Endothelial cell of umbilical vein (primary cell): ENCODE results near the gene EEFSEC. TPM values are rescaled to one million over a fixed set of nuclear protein-coding genes. Genes with fewer than 3 reads are reported as not detected.

ENCODE experiments used
- BruUV-seq: library from RNA; stranded (reverse); fragments of 400-500 nt; replicated peaks from 2 replicates; lab custom pipeline; 2021; lab: Mats Ljungman, UMichigan
- CTCF ChIA-PET: fragments of 300-600, 350-600 bp; sonication (Branson Sonifier 250); formaldehyde crosslinking; loops from one replicate; lab custom pipeline; 2021; ENCODE audit warnings: antibody characterized with exemption, inconsistent platforms; lab: Charles Lee
- POLR2A ChIA-PET: fragments of 300-600, 350-600 bp; sonication (Branson Sonifier 250); formaldehyde crosslinking; loops from one replicate; lab custom pipeline; 2021; ENCODE audit warnings: antibody characterized with exemption, inconsistent platforms; lab: Charles Lee
- DNase-seq: peaks from one replicate; pipeline ENCODE4 v3.0.0-alpha.2; 2011; ENCODE audit warnings: low read depth, low spot score
- FAIRE-seq: peaks from 2 replicates; lab custom pipeline; 2011; peaks lifted over from hg19 to GRCh38; lab: Jason Lieb, UNC
- H2AFZ ChIP-seq: 2 replicates; pipeline ENCODE4 v1.6.0; 2012; ENCODE audit warnings: low read depth, low read length, control low read depth, inconsistent platforms
- H3K27ac ChIP-seq: 2 replicates; pipeline ENCODE4 v1.5.1; 2011; ENCODE audit warnings: low read depth, mild to moderate bottlenecking, control low read depth, low read length, moderate library complexity; ENCODE audit not compliant: insufficient read depth
- H3K27me3 ChIP-seq, 2 experiments: 2 replicates each; pipeline versions ENCODE4 v1.6.0 to v1.6.1; 2011; ENCODE audit warnings: low read length in 2 of 2, mixed read lengths in 1 of 2; ENCODE audit not compliant: control insufficient read depth in 2 of 2, insufficient read depth in 2 of 2
- H3K36me3 ChIP-seq, 2 experiments: 2 replicates in 1 of 2; 3 replicates in 1 of 2; pipeline ENCODE4 v1.5.1; 2011; ENCODE audit warnings: low read length in 2 of 2, mild to moderate bottlenecking in 1 of 2, moderate library complexity in 1 of 2; ENCODE audit not compliant: control insufficient read depth in 2 of 2, insufficient read depth in 2 of 2; ENCODE audit errors: extremely low read depth in 1 of 2
- H3K4me1 ChIP-seq: 3 replicates; pipeline ENCODE4 v1.5.1; 2011; ENCODE audit warnings: mild to moderate bottlenecking, low read length; ENCODE audit not compliant: control insufficient read depth, insufficient read depth; ENCODE audit errors: extremely low read depth
- H3K4me2 ChIP-seq: 2 replicates; pipeline ENCODE4 v1.6.1; 2011; ENCODE audit warnings: low read length, control low read depth, mixed read lengths; ENCODE audit not compliant: insufficient read depth
- H3K4me3 ChIP-seq, 3 experiments: fragments of 200-600 bp in 1 of 3; sonication (generic), shearing (Covaris generic) in 1 of 3; replicated peaks in 1 of 3; 2 replicates each; pipeline ENCODE4 v1.5.1; 2011 to 2016; ENCODE audit warnings: control low read depth in 3 of 3, low read length in 3 of 3, mild to moderate bottlenecking in 2 of 3, inconsistent platforms in 1 of 3, low read depth in 1 of 3, moderate library complexity in 1 of 3; ENCODE audit not compliant: insufficient read depth in 1 of 3
- H3K79me2 ChIP-seq: 2 replicates; pipeline ENCODE4 v1.6.0; 2012; ENCODE audit warnings: low read length, inconsistent platforms; ENCODE audit not compliant: control insufficient read depth, insufficient read depth
- H3K9ac ChIP-seq: replicated peaks from 2 replicates; pipeline ENCODE3; 2011; ENCODE audit warnings: low read length, control low read depth; ENCODE audit not compliant: insufficient read depth; ENCODE audit errors: extremely low read depth
- H3K9me1 ChIP-seq: replicated peaks from 3 replicates; pipeline ENCODE4 v1.6.0; 2011; ENCODE audit warnings: mild to moderate bottlenecking, low read length; ENCODE audit not compliant: control insufficient read depth, insufficient read depth; ENCODE audit errors: extremely low read depth
- H3K9me3 ChIP-seq: replicated peaks from 2 replicates; pipeline ENCODE4 v1.5.1; 2012; ENCODE audit warnings: low read length, inconsistent platforms; ENCODE audit not compliant: control insufficient read depth, insufficient read depth
- H4K20me1 ChIP-seq: replicated peaks from 2 replicates; pipeline ENCODE3; 2011; ENCODE audit warnings: mild to moderate bottlenecking, low read length; ENCODE audit not compliant: control insufficient read depth, insufficient read depth; ENCODE audit errors: extremely low read depth
- CTCF ChIP-seq, 2 donors: IDR thresholded peaks; 1 replicate in 1 of 2; 2 replicates in 1 of 2; pipeline ENCODE4 v1.5.1; 2011; ENCODE audit warnings: low read length in 2 of 2, mild to moderate bottlenecking in 2 of 2, moderate library complexity in 2 of 2, control low read depth in 1 of 2, inconsistent platforms in 1 of 2, low read depth in 1 of 2; ENCODE audit not compliant: insufficient read depth in 1 of 2; ENCODE audit errors: extremely low read depth in 1 of 2
- FOS ChIP-seq: IDR thresholded peaks from 2 replicates; pipeline ENCODE4 v1.6.1; 2011; ENCODE audit warnings: mild to moderate bottlenecking, low read length, moderate library complexity, borderline replicate concordance; ENCODE audit not compliant: insufficient read depth
- JUN ChIP-seq: IDR thresholded peaks from 2 replicates; pipeline ENCODE4 v1.6.1; 2011; ENCODE audit warnings: borderline replicate concordance, low read depth; ENCODE audit not compliant: insufficient read length, insufficient read depth
- POLR2A ChIP-seq: IDR thresholded peaks from 2 replicates; pipeline ENCODE4 v1.6.1; 2012; ENCODE audit warnings: low read depth, mild to moderate bottlenecking, control low read depth, low read length
- dilution Hi-C: fragments of 300-500 bp; cut with MboI; formaldehyde crosslinking; loops from one replicate; pipeline ENCODE4 v1.15.0; 2019; ENCODE audit warnings: low sequenced_read_pairs; ENCODE audit not compliant: extremely low pct_ligation_motif_present
- intact Hi-C: fragments of 100-400 bp; cut with micrococcal nuclease; formaldehyde crosslinking; loops from one replicate; pipeline ENCODE4 v1.10.0; 2022
- polyA plus RNA-seq, 4 experiments: library from polyadenylated mRNA; depleted of rRNA in 3 of 4; stranded (reverse) in 3 of 4; unstranded in 1 of 4; fragments of >200 nt; gene quantifications; 2 replicates each; pipeline versions ENCODE4 v1.2.1 to v1.2.3, GENCODE V29; 2011 to 2012; ENCODE audit warnings: missing spikeins in 1 of 4
- total RNA-seq: library from RNA; stranded (reverse); gene quantifications from 2 replicates; pipeline ENCODE4 v1.2.3, GENCODE V29; 2021
- TF ChIP-seq, protein P1 (sequence below): IDR thresholded peaks from 2 replicates; pipeline ENCODE4 v1.6.1; 2011; ENCODE audit not compliant: insufficient read depth, insufficient read length

EEFSEC gene
- total and polyA plus RNA-seq, 2 donors (not counting 3 experiments of a cell fraction or from before 2014, with no cell fraction given): 13.1 to 14.5 TPM

DNA sequence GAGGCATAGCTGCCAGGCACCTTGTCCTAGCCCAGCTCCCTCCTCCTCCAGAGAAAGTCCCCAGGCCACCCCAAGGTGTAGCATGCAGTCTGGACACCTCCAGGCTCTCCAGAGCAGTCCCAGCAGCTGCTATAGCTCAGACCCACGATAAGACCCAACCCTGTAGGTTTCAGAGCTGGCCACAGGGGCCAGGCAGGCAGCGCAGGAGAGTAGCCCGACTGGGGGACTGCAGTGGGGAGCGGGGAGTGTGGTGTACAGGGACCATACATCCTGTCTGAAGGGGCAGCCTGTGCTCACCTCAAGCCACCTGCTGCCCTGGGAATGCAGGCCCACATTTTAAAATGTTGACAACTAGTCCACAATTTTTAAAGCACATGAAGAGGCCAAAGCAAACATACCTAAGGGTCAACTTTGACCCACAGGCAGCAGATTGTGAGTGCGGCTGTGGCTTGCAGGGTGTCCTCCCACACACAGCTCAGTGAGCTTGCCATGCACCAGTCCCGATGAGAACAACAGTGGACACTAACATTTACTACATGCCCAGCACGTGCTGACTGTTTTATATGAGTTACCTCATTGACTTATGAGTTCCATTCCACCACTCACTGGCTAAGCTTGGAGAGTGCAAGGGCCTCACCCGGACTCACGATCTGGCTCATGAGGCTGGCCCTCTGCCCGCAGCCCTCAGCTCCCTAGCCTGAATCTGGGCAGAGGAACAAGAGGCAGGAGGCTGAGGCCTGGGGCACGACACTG, 232.0 kb downstream of the EEFSEC start:
- H3K4me1 ChIP-seq: peaks cover 7% of the 10 kb centered on the region

More for the DNA sequence above, 232.0 kb downstream of the EEFSEC start:
- H3K27me3 ChIP-seq: no peaks in the 10 kb centered on the region
- POLR2A ChIA-PET: no interaction called here
- no peak overlapping the region for H2AFZ ChIP-seq
- no TSS peak for BruUV-seq
- H3K36me3 ChIP-seq: no peaks in the 10 kb centered on the region
- H3K9ac ChIP-seq: no peak overlapping the region
- DNase-seq: no peak
- intact Hi-C loops: no loop called here
- H3K4me2 ChIP-seq: no peak overlapping the region
- no peak overlapping the region for H3K4me3 ChIP-seq
- dilution Hi-C loops: no loop called here
- no peaks in the 10 kb centered on the region for H3K9me3 ChIP-seq
- TF ChIP-seq FOS: no peak
- TF ChIP-seq, protein P1, sequence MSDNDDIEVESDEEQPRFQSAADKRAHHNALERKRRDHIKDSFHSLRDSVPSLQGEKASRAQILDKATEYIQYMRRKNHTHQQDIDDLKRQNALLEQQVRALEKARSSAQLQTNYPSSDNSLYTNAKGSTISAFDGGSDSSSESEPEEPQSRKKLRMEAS: no peak
- TF ChIP-seq JUN: no peak
- TF ChIP-seq CTCF (IDR thresholded peaks at IDR 0.05; ENCODE audit: extremely low read depth in 1 of 2, insufficient read depth in 1 of 2, low read depth in 1 of 2, low read length in 2 of 2): no peak
- no peak for TF ChIP-seq POLR2A
- H3K27ac ChIP-seq: no peak overlapping the region
- H4K20me1 ChIP-seq: no peaks in the 10 kb centered on the region
- H3K9me1 ChIP-seq: no peaks in the 10 kb centered on the region
- no peak for FAIRE-seq
- H3K79me2 ChIP-seq: no peaks in the 10 kb centered on the region
- CTCF ChIA-PET: no interaction called here
